GDM1 (cell line): ENCODE data around the gene TNS1.

ENCODE experiments used
- DNase-seq: peaks from one replicate; lab custom pipeline; 2025; lab: John Stamatoyannopoulos, UW

The TNS1 gene

GRCh38 chr2:217775920-217776503, 226.8 kb downstream of the TNS1 start:
- DNase-seq: no peak

GRCh38 chr2:217774232-217774631, 228.6 kb downstream of the TNS1 start:
- DNase-seq: no peak

- no peak for DNase-seq
Observed at GRCh38 chr2:217773539-217773938, 229.3 kb downstream of the TNS1 start.

- no peak for DNase-seq
Observed at GRCh38 chr2:217766356-217766755, 236.4 kb downstream of the TNS1 start.

GRCh38 chr2:217761645-217762277, 241.0 kb downstream of the TNS1 start:
- DNase-seq: no peak

- no peak for DNase-seq
Observed at GRCh38 chr2:217759991-217760390, 242.8 kb downstream of the TNS1 start.

- DNase-seq: no peak
Observed at GRCh38 chr2:217757108-217757463, 245.7 kb downstream of the TNS1 start.

- DNase-seq: no peak
Observed at GRCh38 chr2:217756375-217757107, 246.3 kb downstream of the TNS1 start.

GRCh38 chr2:217755027-217755745, 247.6 kb downstream of the TNS1 start:
- no peak for DNase-seq

- no peak for DNase-seq
Observed at GRCh38 chr2:217753460-217754200, 249.2 kb downstream of the TNS1 start.

GRCh38 chr2:217752714-217753459, 249.9 kb downstream of the TNS1 start:
- DNase-seq: no peak

- no peak for DNase-seq
Observed at GRCh38 chr2:217751952-217752351, 250.8 kb downstream of the TNS1 start.

- no peak for DNase-seq
Observed at GRCh38 chr2:217751192-217751591, 251.6 kb downstream of the TNS1 start.
